A204.1 (cell line): ENCODE results near the gene KASH5.

Experiments used
- FAIRE-seq: peaks from 2 replicates; lab custom pipeline; 2012; peaks lifted over from hg19 to GRCh38; lab: Jason Lieb, UNC

KASH5 gene

DNA sequence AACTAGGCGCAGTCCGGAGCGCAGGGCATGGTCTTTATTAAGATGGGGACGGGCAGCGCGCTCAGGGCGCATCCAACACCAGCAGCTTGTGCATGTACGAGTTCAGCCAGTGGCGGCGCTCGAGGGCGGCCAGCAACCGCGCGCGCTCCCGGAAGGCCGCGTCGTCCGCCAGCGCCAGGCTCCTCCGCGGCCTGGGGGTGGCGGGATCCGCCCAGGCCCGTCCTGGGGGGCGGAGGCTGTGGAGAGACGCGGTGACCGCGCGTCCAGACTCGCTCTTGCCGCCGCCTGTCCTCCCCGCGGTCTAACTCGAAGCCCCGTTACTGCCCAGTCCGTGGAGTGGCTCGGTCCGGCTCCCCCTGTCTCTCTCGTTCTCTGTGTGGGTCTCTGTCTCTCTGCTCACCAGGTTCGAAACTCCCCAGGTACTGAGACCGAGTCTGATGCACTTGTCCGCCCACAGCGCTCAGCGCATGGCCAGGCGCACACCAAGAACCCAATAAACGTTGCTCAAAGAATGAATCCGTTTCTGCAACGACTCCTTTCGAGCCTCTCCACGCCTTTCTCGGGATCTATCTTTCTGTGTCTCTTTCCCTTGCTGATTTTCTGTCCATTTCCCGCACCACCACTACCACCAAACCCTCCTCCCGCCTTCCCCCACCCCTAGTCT, 34.5 kb downstream of the KASH5 start:
- FAIRE-seq, result no peak

DNA sequence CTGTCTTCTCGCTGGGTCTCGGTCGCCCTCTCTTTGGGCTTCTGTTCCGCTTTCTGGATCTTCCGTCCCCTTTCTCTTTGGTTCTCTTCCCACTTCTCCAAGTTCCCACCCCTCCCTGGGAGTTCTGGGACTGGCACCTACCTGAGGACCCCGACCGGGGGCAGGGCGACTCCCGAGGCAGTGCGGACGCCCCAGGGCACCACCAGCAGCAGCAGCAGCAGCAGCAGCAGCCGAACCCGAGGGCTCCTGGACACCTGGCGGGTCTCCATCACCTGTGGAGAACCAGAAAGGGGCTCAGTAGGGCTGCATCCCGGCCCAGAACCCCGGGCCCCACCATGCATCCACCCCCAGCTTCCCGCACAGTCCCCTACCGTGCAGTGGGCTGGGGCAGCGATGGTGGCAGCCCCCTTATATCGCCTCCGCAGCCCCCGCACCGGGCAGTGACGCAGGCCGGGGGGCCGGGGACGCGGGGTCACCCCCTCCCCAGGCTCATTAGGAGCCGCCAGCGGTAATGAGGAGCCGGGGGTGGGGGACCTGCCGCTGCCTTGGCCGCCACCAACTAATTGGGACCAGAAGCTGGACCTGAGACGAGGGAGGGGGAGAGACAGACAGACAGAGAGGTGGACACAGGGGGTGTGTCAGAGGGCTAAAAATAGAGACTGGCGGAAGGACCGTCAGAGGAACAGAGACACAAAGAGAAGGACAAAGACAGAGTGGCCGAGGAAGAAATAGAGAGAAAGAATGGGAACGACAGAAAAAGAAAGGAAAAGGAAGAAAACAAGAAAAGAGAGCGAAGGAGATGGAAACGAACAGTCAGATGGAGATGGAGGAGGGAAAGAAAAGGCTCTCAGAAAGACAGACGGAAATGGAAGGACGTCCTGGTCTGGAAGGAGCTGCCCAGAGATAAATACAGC, 35.3 kb downstream of the KASH5 start, which contains the start of gene PTH2:
PTH2 (minus strand) TSS at position 371 of the 914 bp plus-strand sequence; CDS start at position 269, 102 bp downstream.
- FAIRE-seq, result no peak

DNA sequence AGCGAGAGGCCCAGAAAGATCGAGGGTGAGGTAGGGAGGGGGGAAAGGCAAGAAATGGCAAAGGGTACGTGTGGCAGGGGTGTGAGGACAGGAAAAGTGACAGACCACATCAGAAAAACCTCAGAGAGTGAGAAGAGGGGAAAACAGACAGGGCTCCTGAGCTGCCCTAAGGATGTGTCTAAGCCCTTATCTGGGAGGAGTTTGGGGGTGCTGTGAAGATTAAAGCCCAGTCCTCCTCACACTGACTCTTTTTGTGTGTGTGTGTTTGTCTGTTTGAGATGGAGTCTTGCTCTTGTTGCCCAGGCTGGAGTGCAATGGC, 35.9 kb downstream of the KASH5 start:
- no peak for FAIRE-seq

DNA sequence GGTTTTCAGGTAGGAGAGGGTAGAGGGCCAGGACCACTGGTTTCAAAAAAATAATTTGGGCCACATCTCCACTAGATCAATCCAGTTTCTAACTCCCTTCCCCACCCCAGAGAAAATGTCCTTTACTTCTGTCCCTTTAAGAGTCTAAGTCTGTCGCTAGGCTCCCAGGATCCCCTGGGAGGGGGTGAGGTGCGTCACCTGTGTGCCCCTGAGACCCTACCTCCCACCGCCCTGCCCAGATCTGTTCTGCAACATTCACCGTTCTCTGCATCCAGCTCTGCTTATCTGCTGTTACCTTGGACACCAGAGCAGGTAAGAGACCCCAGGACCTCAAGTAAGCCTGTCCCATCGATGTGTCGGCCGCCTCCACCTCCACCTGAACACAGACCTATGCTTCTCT, 37.1 kb downstream of the KASH5 start, which contains the start of gene GFY:
GFY (plus strand) TSS at position 211 of the 400 bp plus-strand sequence. CDS start 1,043 bp downstream, outside the sequence.
- no peak for FAIRE-seq

DNA sequence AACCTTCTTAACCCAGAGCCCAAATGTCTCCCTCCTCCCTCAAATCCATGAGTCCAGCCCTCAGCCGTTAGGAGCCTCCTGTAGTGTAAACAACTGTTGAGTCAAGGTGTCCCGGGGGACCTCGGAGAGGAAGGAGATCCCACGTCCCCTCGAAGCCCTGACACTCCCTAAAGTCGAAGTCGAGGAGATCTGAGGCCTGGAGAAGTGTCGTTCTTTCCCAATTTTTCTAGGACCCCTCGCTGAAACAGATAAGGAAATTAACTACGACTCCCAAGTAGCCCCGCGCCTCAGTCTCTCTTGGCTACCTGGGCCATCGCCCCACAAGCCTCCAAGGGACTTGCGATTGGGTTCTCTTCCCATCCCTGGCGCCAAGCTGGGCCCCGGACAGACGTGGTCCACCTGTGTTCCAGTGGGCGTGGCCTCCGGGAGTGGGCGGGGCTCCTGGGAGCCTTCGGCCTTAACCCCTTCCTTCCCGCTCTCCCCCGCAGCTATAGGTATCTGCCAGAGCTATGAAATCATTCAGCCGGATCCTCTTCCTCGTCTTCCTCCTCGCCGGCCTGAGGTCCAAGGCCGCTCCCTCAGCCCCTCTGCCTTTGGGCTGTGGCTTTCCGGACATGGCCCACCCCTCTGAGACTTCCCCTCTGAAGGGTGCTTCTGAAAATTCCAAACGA, 38.0 kb downstream of the KASH5 start:
- FAIRE-seq, result no peak

DNA sequence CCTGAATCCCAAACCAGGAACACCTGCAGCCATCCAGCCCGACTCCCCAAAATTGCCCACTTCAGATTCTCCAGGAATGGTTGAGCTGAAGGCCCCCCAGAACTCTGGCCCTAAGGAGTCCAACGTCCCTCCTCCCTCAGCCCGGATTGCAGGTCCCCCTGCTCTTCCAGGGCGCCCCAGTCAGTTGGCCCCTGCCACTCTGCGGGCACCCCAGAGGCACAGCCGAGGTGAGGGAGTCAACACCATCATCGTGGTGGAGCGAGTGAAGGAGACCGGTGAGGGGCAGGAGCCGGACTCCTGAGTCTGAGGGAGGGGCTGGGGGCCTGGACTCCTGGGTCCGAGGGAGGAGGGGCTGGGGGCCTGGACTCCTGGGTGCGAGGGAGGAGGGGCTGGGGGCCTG, 39.3 kb downstream of the KASH5 start:
- FAIRE-seq, result no peak

DNA sequence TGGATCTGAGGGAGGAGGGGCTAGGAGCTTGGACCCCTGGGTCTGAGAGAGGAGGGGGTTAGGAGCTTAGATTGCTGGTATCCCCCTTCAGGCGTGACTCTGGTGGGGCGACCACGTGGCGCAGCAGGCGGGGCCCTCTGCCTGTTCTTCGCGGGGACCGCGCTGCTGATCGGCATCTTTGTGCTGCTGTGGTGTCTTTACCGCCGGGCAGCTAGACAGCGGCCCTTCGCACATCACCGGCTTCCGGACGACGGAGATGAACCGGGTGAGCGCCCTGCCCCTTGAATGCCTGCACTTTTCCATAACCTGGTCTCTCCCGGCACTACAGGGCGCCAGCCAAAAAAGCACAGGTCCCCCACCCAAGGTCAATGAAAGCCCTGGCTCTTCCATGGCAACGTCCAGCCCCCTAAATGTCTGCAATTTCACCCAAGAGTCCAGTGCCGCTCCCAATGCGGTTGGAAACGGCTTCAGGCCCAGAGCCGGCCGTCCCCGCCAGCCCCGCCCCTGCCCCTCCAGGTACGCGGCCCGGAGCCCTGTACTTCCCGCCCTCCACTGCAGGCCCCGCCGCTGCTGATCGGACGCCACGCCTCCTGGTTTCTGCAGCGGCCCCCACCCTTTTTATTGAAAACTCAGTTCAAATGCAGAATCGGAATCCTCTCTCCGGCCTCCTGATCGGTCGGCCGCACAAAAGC, 40.0 kb downstream of the KASH5 start:
- no peak for FAIRE-seq

DNA sequence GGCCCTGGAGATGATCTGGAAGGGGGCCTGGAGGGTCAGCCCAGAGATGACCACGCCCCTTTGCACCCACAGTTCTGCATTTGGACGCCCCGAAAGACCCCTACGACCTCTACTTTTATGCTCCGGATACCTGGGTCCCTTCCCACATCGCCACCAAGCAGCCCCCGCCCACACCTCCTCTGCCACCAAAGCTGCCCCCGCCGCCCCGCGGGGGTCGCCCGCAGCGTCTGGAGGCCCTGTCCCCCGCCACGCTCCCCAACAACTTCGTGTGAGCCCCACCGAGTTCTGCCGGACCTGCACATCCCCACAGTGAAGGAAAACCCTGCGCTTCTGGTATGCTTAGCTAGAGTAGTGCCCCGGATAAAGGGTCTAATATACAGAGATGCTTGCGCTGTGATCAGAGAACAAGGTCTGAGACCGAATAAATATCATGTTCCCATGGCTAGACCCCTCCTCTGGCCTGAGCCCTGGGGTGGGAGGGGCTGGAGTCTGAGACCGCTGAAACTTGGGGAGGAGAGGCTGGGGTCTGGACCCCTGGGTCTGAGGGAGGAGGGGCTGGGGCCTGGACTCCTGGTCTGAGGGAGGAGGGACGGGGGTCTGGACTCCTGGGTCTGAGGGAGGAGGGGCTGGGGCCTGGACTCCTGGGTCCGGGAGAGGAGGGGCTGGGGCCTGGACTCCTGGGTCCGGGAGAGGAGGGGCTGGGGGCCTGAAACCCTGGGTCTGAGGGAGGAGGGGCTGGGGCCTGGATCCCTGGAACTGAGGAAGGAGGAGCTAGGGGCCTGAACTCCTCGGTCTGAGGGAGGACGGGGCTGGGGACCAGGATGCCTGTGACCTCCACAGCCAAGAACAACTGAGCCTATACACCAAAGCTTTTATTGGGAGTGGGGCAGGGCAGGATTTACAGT, 40.8 kb downstream of the KASH5 start:
- FAIRE-seq, result no peak

DNA sequence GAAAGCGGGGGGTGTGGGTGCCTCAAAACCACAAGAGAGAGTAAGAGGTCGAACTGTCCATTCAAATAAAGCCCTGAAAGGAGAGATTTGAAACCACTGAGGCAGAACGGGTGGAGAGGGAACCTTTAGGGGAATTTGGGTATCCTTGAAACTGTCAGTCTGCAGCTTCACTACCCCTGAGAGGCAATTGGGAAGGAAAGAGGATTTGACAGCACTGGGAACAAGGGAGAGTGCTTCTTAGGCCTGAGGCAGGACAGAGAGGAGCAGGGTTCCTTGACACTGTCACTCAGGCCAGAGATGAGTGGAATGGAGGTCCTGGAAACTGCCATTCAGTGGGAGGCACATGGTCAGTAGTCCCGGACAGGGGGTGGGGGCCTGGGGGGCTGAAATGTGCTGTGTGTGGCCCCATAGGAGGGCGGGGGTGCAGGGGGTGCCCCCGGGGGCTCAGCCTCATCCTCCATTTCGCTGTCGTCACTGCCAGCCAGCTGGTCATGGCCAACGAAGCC, 42.2 kb downstream of the KASH5 start:
- no peak for FAIRE-seq

DNA sequence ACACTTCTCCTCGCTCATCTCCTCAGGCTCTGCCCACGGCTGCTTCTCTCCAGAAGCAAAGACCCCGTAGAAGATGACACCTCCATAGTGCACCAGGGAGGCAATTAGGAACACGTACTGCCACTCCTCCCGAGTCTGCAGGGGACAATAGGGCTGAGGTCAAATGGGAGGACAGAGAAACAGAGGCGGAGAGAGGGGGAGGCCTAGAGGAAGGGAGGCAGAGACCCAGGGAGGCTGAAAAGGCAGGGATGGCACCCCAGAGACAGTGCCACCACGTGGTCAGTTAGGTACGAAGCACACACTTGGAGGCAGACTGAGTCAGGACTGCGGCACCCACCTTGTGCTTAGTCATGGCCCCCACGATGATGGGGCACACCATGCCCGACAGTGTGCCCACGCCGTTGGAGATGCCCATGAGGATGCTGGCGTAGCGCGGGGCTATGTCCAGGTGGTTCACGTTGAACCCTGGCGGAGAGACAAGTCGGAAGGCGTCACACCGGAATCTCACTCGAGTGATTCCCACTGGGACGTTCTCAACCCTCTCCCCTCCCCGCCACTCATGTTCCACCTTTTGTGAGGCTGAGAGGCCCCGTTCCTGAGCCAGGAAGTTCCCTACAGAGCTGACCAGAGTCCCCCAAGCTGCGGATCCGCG, 42.8 kb downstream of the KASH5 start:
- no peak for FAIRE-seq

DNA sequence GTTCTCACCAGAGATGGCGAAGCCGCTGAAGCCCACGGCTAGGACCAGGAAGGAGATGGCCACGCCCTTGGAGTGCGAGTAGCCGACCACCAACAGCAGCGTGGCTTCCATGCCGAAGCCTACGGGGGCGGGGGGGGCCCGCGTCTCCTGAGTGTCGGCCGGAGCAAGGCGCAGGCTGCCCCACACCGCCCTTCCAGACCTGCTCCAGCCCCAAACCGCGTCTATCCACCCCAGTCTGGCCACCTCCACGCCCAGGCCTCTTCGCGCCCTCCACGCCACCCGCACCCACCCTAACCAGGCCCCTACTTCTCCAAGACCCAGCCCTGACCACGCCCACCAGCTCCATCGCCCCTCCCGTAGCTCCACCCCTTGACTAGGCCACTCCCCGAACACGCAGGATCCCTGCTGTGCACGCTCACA, 43.3 kb downstream of the KASH5 start:
- FAIRE-seq, result no peak

DNA sequence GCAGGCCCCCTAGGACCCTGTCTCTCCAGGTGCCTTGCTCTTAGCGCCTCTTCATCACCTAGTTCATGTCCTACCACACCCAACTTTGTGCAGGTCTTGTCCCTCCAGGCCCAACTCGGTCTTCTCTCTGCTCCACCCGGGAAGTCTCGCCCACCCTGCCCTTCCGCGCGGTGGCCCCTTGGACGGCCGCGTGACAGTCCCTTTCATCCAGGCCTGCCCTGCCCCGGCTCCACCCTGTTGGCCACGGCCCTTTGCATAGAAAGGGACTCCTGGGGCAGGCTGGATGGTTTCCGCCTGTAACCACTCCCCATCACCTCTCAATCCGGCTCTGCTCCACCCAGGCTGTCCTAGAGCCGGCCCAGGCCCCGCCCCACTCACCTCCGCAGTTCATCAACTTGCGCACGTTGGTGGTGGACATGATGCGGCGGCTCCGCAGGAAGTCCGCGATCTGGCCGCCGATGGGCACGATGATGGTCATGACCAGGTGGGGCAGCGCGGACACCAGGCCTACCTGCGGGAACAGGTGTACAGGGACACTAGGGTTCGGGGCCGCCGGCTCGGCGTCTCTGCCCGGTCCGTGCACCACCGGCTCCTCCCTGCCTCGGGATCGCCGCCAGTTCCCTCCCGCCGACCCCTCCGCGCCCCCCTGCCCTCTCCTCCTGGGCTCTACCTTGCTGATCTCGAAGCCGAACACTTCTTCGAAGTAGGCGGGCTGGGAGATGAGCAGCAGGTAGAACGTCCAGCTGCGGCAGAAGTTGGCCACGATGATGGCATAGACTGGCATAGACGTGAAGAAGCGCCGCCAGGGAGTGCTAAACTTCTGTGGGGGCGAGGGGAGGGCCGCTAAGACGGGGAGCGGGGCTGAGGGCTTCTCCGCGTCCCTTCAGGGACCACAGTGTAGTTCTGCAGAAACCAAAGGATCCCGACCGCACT, 44.4 kb downstream of the KASH5 start:
- FAIRE-seq, result no peak

DNA sequence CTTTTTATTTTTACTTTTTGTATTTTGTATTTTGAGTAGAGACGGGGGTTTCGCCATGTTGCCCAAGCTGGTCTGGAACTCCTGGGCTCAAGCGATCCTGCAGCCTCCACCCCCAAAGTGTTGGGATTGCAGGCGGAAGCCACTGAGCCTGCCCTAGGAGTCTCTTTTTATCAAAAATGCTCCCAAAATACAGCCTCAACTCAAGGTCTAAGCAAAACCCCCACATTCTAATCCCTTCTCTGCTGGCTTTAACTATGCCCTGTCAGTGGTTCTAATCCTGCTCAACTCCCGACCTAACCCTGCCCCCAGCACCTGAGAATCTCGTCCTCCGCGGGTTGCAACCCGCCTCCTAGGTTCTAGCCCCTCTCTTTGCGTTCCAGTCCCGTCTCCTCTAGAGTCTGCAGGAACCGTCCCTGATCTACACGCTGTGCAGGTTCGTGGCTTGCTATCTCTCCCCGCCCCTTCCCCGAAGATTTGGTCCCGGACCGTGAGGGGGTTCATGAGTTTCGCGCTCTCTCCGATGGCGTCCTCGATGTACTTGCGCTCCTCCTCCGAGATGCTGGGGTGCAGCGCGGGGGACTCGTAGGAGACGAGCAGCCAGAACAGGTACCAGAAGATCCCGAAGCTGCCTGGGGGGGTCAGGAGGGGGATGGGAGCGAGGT, 45.3 kb downstream of the KASH5 start:
- no peak for FAIRE-seq

DNA sequence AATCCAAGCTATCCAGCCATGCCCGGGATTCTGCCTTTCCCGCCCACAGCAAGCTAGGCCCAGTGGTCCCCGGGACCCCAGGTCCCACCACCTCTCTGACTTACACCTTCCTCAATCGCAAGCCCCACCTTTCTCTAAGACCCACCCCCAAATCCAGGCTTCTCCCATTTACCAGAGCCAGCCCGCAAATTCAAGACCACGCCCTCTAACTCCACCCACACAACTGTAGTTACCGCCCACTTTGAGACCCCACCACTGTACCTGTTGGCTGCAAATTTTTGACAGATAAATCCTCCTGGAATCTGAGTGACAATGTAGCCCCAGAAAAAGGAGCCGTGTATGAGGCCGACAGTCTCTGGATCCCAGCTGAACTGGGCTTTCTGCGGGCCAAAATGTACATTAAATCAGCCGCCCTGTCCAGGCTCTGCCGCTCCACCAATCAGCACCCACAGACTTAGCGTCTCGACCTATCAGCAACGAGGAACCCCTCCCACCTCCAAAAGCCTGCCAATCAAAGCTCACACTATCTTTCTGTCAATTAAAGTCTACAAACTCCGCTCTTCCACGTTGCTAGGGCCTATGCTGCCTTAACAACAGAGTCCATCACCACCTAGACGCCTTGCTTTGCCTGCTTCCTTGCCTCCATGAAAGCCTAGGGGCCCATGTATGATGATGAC, 47.0 kb downstream of the KASH5 start:
- no peak for FAIRE-seq

DNA sequence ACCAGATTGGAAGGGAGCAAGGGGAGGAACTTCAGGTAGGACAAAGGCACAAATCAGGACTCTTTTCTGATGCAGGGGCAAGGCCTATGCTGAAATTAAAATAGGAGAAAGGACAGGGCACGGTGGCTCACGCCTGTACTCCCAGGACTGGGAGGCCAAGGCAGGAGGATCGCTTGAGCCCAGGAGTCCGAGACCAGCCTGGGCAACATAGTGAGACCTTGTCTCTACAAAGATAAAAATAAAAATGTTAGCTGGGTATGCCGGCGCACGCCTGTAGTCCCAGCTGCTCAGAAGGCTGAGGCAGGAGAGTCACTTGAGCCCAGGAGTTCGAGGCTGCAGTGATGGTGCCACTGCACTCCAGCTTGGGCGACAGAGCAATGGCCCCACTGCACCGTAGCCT, 47.6 kb downstream of the KASH5 start:
- no peak for FAIRE-seq

DNA sequence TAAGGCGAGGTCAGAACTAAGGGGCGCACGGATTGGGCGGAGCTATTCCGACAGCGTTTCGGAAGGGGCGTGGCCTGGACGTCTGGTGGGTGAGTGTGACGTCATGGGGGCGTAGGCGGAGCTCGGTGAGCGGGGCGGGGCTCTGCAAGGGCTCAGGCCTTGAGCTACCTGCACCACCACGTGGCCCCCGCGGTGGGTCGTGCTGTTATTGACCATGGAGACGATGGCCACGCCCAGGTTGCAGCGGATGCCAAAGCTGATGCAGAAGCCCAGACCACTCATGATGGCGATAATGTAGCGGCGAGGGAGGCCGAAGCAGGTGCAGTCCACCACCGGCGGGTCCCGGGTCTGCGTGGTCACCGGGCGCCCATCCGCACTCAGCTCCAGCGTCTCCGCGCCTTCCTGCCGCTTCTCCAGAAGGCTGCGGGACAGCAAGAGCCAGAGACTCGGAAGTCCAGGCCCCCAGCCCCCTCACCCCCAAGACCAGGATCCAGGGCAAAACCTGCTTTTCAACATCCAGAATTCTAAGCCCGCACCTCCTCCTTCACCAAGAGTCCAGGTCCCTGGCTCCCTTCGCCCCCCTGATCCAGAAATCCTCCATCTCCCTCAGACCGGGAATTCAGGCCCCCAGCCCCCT, 48.5 kb downstream of the KASH5 start:
- FAIRE-seq, result no peak

DNA sequence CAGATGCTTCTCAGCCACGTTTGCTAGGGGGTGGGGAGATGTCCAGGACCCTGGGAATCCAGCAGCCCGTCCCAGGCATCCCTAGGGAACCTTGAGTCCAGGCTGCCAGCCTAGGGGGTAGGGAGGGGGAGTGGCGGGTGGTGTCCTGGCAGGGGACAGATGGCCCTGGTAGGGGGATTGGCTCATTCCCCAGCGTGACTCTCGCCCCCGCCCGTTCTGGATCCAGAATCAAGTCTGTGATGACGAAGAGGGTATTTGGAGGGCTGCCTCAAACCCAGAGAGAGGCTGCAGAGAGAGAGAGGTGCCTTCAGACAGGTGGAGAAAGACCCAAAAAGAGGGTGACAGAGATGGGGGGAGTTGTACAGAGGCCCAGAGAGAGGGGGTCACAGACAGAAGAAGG, 49.2 kb downstream of the KASH5 start:
- FAIRE-seq, result no peak

DNA sequence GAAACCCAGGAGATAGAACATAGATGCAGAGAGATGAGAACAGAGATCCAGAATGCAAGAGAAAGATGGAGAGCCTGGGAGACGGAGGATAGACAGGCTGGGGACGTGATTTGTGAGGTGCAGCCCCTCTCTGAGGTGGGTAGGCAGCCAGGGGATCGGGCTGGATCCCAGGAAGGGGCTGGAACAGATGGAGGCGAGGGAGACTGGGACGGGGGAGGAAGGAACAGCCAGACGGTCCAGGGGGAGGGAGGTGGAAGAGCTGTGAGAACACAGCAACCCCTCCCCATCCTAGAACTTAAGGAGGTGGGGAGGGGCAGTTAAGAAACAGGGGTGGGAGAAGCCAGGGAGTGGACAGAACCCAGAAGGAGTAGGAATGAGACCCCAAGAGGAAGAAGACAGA, 50.2 kb downstream of the KASH5 start:
- FAIRE-seq, result no peak
